ENCODE data around the gene MPHOSPH9. TPM values are rescaled to one million over a fixed set of nuclear protein-coding genes. Genes with fewer than 3 reads are reported as not detected.
"Not testable (repeated sequence)": the region's sequence is repeated elsewhere in the genome, so short reads cannot be mapped to it uniquely, and the experiment has no call there.

The MPHOSPH9 gene
- total RNA-seq, 4 donors from 2014 or later = 17.0 to 43.8 (median 22.1) TPM

GRCh38 chr12:123225443-123225842, 7.5 kb downstream of the MPHOSPH9 start:
- intact Hi-C loops (cut with DNase I) = no loop called here
- Histone ChIP-seq H3K36me3 (peaks cover 0 to 39% (median 0%) of the 10 kb centered on the region in 3 donors), H3K9me3 (no peaks in the 10 kb centered on the region), H3K27ac (no peak overlapping the region), H3K4me3 (no peak overlapping the region), H3K27me3 (no peaks in the 10 kb centered on the region), H3K4me1 (peaks cover 0 to 11% (median 0%) of the 10 kb centered on the region in 3 donors)
- DNase-seq = no peak
- 76 to 84% methylated on average over 2 of the region's 2 CpGs for WGBS, 2 donors
- TF ChIP-seq POLR2A (IDR thresholded peaks at IDR 0.05) (no peak), CTCF (IDR thresholded peaks at IDR 0.05) (no peak)

GRCh38 chr12:123223241-123223668, 9.7 kb downstream of the MPHOSPH9 start:
- intact Hi-C loops (cut with DNase I) = no loop called here
- Histone ChIP-seq H3K27ac (peak overlapping the region in 2 of 4 donors; percentile 21 to 37), H3K9me3 (no peaks in the 10 kb centered on the region), H3K4me1 (no peaks in the 10 kb centered on the region), H3K27me3 (no peaks in the 10 kb centered on the region), H3K36me3 (peaks cover 0 to 61% (median under 1%) of the 10 kb centered on the region in 3 donors), H3K4me3 (no peak overlapping the region)
- no peak for TF ChIP-seq POLR2A (IDR thresholded peaks at IDR 0.05)
- no peak for TF ChIP-seq CTCF (IDR thresholded peaks at IDR 0.05)
- DNase-seq = no peak
- 78 to 88% methylated on average over 11 of the region's 11 CpGs for WGBS, 2 donors

DNA sequence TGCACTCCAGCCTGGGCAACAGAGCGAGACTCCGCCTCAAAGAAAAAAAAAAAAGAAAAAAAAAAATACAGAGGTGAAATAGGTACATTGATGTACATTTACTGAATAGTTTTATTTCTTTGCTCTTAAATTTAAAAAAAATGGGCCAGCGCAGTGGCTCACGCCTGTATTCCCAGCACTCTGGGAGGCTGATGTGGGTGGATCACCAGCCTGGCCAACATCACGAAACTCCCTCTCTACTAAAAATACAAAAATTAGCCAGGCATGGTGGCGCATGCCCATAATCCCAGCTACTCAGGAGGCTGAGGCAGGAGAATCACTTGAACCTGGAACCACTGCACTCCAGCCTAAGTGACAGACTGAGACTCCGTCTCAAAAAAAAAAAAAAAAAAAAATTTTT, 25.1 kb downstream of the MPHOSPH9 start:
- H3K9me3 ChIP-seq; intact Hi-C loops (cut with DNase I); DNase-seq; H3K4me3 ChIP-seq; H3K27ac ChIP-seq; H3K27me3 ChIP-seq; H3K4me1 ChIP-seq: not testable (repeated sequence)
- peaks cover 0 to 78% (median 0%) of the 10 kb centered on the region in 3 donors for H3K36me3 ChIP-seq
- 96 to 97% methylated on average over 6 to 7 of the region's 7 CpGs for WGBS, 2 donors

DNA sequence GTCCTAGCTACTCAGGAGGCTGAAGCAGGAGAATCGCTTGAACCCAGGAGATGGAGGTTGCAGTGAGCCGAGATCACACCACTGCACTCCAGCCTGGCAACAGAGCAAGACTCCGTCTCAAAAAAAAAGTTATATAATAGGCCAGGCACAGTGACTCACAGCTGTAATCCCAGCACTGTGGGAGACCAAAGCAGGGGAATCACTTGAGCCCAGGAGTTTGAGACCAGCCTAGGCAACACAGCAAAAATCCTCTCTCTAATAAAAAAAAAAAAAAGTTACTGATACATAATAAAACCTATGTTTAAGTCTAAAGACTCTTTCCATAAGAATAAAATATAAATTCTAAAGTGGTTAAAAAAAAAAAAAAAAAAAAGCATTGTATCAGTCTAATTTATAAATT, 26.1 kb downstream of the MPHOSPH9 start:
- H3K27me3 ChIP-seq; H3K9me3 ChIP-seq; intact Hi-C loops (cut with DNase I); DNase-seq; H3K4me1 ChIP-seq; H3K4me3 ChIP-seq; H3K27ac ChIP-seq: not testable (repeated sequence)
- 59 to 60% methylated on average over 3 of the region's 3 CpGs for WGBS, 2 donors
- peaks cover 0 to 81% (median 0%) of the 10 kb centered on the region in 3 donors for H3K36me3 ChIP-seq

DNA sequence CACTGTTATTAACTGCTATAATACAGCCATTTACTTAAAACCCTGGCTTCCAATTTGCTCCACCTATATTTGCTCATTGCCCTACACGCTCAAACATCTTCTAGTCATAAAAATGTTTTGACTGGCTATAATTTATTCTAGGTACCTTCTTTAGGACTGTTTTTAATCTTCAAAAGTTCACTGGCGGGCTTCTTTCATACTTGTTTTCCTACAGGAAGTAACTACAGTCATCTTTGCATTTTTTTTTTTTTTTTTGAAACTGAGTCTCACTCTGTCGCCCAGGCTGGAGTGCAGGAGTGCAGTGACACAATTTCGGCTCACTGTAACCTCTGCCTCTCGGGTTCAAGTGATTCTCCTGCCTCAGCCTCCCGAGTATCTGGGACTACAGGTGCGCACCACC, 32.5 kb downstream of the MPHOSPH9 start:
- Histone ChIP-seq H3K4me1 (no peaks in the 10 kb centered on the region), H3K27me3 (no peaks in the 10 kb centered on the region), H3K4me3 (no peak overlapping the region), H3K27ac (no peak overlapping the region), H3K36me3 (peaks cover 0 to 71% (median 0%) of the 10 kb centered on the region in 3 donors), H3K9me3 (no peaks in the 10 kb centered on the region)
- DNase-seq = no peak
- WGBS, 2 donors = 83 to 91% methylated on average over 7 of the region's 7 CpGs
- TF ChIP-seq CTCF (IDR thresholded peaks at IDR 0.05) = no peak
- TF ChIP-seq POLR2A (IDR thresholded peaks at IDR 0.05) = no peak
- intact Hi-C loops (cut with DNase I) = no loop called here

- DNase-seq = no peak
- H3K36me3 ChIP-seq = peaks cover 0 to 76% (median 0%) of the 10 kb centered on the region in 3 donors
- 85 to 94% methylated on average over 3 of the region's 3 CpGs for WGBS, 2 donors
- no peaks in the 10 kb centered on the region for H3K4me1 ChIP-seq
- TF ChIP-seq POLR2A (IDR thresholded peaks at IDR 0.05) (no peak), CTCF (IDR thresholded peaks at IDR 0.05) (no peak)
- intact Hi-C loops (cut with DNase I) = no loop called here
- H3K4me3 ChIP-seq = no peak overlapping the region
- no peaks in the 10 kb centered on the region for H3K27me3 ChIP-seq
- H3K27ac ChIP-seq = no peak overlapping the region
- no peaks in the 10 kb centered on the region for H3K9me3 ChIP-seq
Observed at GRCh38 chr12:123199936-123200335, 33.0 kb downstream of the MPHOSPH9 start.
